Adrenal gland (tissue), 5 donors: ENCODE results near the gene TECPR1.

Source experiments
- POLR2A ChIP-seq, 2 donors: fragments of 450-650 bp; IDR thresholded peaks; one replicate each; pipeline ENCODE4 v1.6.1; 2017; ENCODE audit warnings: antibody characterized with exemption in 2 of 2, mild to moderate bottlenecking in 2 of 2, moderate library complexity in 1 of 2
- TF ChIP-seq, protein P1 (sequence below), 6 experiments: fragments of 450-650 bp in 4 of 6; fragments of 200-600 bp in 2 of 6; sonication (generic) in 1 of 6; IDR thresholded peaks; 1 replicate in 5 of 6; 2 replicates in 1 of 6; pipeline versions ENCODE4 v1.5.1 to v1.8.0; 2016 to 2021; ENCODE audit warnings: antibody characterized with exemption in 6 of 6, mild to moderate bottlenecking in 2 of 6, moderate library complexity in 1 of 6
- donor health status: DM: no; HTN: no; CAD: no.

DNA sequence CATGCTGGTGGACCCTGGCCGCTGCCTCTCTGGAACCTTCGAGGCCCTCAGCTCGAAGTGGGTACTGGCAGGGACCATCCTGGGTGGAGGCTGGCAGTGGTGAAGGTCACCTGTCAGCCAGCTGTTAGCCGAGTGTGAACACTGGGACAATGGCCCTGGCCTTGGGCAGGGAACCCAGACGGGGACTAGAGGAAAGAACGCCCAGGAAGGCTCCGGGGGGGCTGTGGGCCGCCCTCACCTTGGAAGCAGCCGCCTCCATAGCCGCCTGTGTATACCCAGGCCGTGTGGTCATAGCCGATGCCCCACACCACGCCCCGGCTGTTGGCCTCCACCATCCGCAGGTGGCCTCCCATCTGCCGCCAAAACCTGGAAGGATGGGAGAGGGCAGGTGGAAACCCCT lies 23.2 kb downstream of the TECPR1 start:
- TF ChIP-seq, protein P1, sequence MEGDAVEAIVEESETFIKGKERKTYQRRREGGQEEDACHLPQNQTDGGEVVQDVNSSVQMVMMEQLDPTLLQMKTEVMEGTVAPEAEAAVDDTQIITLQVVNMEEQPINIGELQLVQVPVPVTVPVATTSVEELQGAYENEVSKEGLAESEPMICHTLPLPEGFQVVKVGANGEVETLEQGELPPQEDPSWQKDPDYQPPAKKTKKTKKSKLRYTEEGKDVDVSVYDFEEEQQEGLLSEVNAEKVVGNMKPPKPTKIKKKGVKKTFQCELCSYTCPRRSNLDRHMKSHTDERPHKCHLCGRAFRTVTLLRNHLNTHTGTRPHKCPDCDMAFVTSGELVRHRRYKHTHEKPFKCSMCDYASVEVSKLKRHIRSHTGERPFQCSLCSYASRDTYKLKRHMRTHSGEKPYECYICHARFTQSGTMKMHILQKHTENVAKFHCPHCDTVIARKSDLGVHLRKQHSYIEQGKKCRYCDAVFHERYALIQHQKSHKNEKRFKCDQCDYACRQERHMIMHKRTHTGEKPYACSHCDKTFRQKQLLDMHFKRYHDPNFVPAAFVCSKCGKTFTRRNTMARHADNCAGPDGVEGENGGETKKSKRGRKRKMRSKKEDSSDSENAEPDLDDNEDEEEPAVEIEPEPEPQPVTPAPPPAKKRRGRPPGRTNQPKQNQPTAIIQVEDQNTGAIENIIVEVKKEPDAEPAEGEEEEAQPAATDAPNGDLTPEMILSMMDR (IDR thresholded peaks at IDR 0.05), result no peak
- no peak for TF ChIP-seq POLR2A (IDR thresholded peaks at IDR 0.05)
